Keratinocyte (primary cell): ENCODE measurements around the gene CREB1. TPM values are rescaled to one million over a fixed set of nuclear protein-coding genes. Genes with fewer than 3 reads are reported as not detected.
A peak's percentile ranks its signal among the peaks of the same experiment; 100 is the strongest.

Experiments
- DNase-seq: peaks from one replicate; pipeline ENCODE4 v3.0.0-alpha.2; 2011; ENCODE audit warnings: low read depth, missing footprints, low spot score
- FAIRE-seq: peaks from 2 replicates; lab custom pipeline; 2011; peaks lifted over from hg19 to GRCh38; lab: Jason Lieb, UNC
- H2AFZ ChIP-seq: 2 replicates; pipeline ENCODE4 v1.6.0; 2012; ENCODE audit warnings: low read length, control low read depth, inconsistent platforms; ENCODE audit not compliant: control insufficient read depth
- H3K27ac ChIP-seq: 2 replicates; pipeline ENCODE4 v1.5.1; 2011; ENCODE audit warnings: low read length; ENCODE audit not compliant: control insufficient read depth, insufficient read depth
- H3K27me3 ChIP-seq: 3 replicates; pipeline ENCODE4 v1.6.0; 2011; ENCODE audit warnings: low read length; ENCODE audit not compliant: control insufficient read depth, insufficient read depth; ENCODE audit errors: extremely low read depth
- H3K36me3 ChIP-seq, 2 experiments: 2 replicates in 1 of 2; 3 replicates in 1 of 2; pipeline ENCODE4 v1.5.1; 2011; ENCODE audit warnings: low read length in 2 of 2, mild to moderate bottlenecking in 1 of 2; ENCODE audit not compliant: control insufficient read depth in 2 of 2, insufficient read depth in 2 of 2; ENCODE audit errors: extremely low read depth in 1 of 2
- H3K4me1 ChIP-seq: 3 replicates; pipeline ENCODE4 v1.5.1; 2011; ENCODE audit warnings: low read length; ENCODE audit not compliant: control insufficient read depth, insufficient read depth; ENCODE audit errors: extremely low read depth
- H3K4me2 ChIP-seq: 3 replicates; pipeline ENCODE4 v1.6.0; 2011; ENCODE audit warnings: low read depth, low read length; ENCODE audit not compliant: control insufficient read depth, insufficient read depth; ENCODE audit errors: extremely low read depth
- H3K4me3 ChIP-seq, 3 experiments: fragments of 200-600 bp in 1 of 3; sonication (generic) in 1 of 3; 2 replicates in 2 of 3; 3 replicates in 1 of 3; pipeline ENCODE4 v1.5.1; 2011 to 2016; ENCODE audit warnings: low read length in 3 of 3, mild to moderate bottlenecking in 3 of 3, control low read depth in 2 of 3, inconsistent platforms in 1 of 3, low read depth in 1 of 3, mixed read lengths in 1 of 3, mixed run types in 1 of 3, moderate library complexity in 1 of 3; ENCODE audit not compliant: control insufficient read depth in 2 of 3, insufficient read depth in 2 of 3; ENCODE audit errors: extremely low read depth in 1 of 3
- H3K79me2 ChIP-seq: 2 replicates; pipeline ENCODE4 v1.6.0; 2012; ENCODE audit warnings: low read length; ENCODE audit not compliant: control insufficient read depth, insufficient read depth
- H3K9ac ChIP-seq: 3 replicates; pipeline ENCODE4 v1.6.0; 2011; ENCODE audit warnings: low read length; ENCODE audit not compliant: control insufficient read depth, insufficient read depth; ENCODE audit errors: extremely low read depth
- H3K9me1 ChIP-seq: 3 replicates; pipeline ENCODE4 v1.6.0; 2011; ENCODE audit warnings: low read length; ENCODE audit not compliant: control insufficient read depth, insufficient read depth; ENCODE audit errors: extremely low read depth
- H3K9me3 ChIP-seq: 2 replicates; pipeline ENCODE4 v1.5.1; 2012; ENCODE audit warnings: low read depth, low read length; ENCODE audit not compliant: control insufficient read depth
- H4K20me1 ChIP-seq: 3 replicates; pipeline ENCODE4 v1.6.0; 2011; ENCODE audit warnings: low read length; ENCODE audit not compliant: control insufficient read depth, insufficient read depth; ENCODE audit errors: extremely low read depth
- EZH2 ChIP-seq: IDR thresholded peaks from one replicate; pipeline ENCODE4 v1.6.1; 2012; ENCODE audit warnings: inconsistent platforms, mild to moderate bottlenecking, low read length, moderate library complexity
- dilution Hi-C: fragments of 300-500 bp; cut with MboI; formaldehyde crosslinking; loops from one replicate; pipeline ENCODE4 v1.7.0; 2020; ENCODE audit warnings: low sequenced_read_pairs; ENCODE audit not compliant: extremely low pct_ligation_motif_present
- polyA plus RNA-seq, 5 experiments: library from polyadenylated mRNA; depleted of rRNA in 3 of 5; stranded (reverse) in 3 of 5; stranded (forward) in 1 of 5; unstranded in 1 of 5; fragments of >200 nt; gene quantifications; 1 replicate in 1 of 5; 2 replicates in 3 of 5; 3 replicates in 1 of 5; pipeline versions ENCODE4 v1.2.1 to v1.2.3, GENCODE V29; 2011 to 2012; ENCODE audit warnings: missing spikeins in 2 of 5, low read depth in 1 of 5, low replicate concordance in 1 of 5
- TF ChIP-seq, protein P1 (sequence below), 3 experiments: IDR thresholded peaks in 1 of 3; conservative IDR thresholded peaks in 1 of 3; optimal IDR thresholded peaks in 1 of 3; 2 replicates in 2 of 3; 3 replicates in 1 of 3; pipeline versions ENCODE3 to v1.5.1; 2011; ENCODE audit warnings: low read length in 3 of 3, mild to moderate bottlenecking in 3 of 3, moderate library complexity in 2 of 3, control low read depth in 1 of 3, inconsistent platforms in 1 of 3; ENCODE audit not compliant: insufficient read depth in 2 of 3; ENCODE audit errors: extremely low read depth in 1 of 3

Gene CREB1
- polyA plus RNA-seq, 1 donor (not counting 4 experiments of a cell fraction or from before 2014, with no cell fraction given), result 38.9 TPM

DNA sequence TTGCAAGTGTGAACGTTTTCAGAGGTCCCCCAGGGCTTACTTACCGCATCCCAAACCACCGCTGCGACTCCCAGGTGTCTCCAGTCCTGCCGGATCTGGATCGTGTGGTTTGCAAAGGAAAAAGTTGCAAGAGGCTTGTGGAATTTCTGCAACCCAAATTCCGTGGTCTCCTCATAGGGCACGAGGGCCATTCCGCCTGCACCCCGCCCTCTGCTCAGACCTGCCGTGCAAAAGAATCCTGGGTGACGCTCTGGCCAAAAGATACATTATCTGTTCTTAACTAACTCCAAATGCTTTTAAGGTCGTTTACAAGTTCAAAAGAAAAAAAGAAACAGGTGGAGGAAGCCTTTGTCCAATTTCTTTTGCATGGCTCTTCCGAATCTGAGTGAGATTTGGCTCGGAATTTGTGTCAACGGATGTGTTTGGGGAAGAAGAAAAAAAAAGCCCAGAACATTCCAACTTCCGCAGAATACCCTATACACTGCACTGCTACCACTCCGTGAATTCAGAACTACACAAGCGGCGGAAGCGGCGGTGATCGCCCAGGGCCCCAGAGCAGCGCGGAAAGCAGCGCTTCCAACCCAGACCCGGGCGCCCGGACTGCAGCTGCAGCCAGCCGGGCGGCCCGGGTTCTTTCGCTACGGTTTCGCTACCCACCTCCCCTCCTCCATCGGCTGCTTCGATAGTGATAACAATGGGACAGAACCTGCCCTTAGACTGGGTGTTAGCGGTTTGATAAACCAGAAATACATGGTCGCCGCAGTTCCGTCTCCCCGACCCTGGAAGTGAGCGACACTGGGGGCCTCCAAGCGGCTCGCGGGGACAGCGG, 94.6 kb downstream of the CREB1 start:
- Histone ChIP-seq H3K36me3 (peaks cover 0 to 4% of the 10 kb centered on the region in 2 experiments), H3K9me1 (no peaks in the 10 kb centered on the region), H3K4me2 (peak overlapping the region; percentile 94), H3K27me3 (no peaks in the 10 kb centered on the region), H2AFZ (peak overlapping the region; percentile 81), H3K4me1 (peaks cover 4% of the 10 kb centered on the region), H3K79me2 (no peaks in the 10 kb centered on the region), H3K27ac (peak overlapping the region; percentile 70), H3K4me3 (peak overlapping the region; percentile 52 to 90 (median 87)), H4K20me1 (no peaks in the 10 kb centered on the region), H3K9ac (peak overlapping the region; percentile 73), H3K9me3 (no peaks in the 10 kb centered on the region)
- TF ChIP-seq, protein P1, sequence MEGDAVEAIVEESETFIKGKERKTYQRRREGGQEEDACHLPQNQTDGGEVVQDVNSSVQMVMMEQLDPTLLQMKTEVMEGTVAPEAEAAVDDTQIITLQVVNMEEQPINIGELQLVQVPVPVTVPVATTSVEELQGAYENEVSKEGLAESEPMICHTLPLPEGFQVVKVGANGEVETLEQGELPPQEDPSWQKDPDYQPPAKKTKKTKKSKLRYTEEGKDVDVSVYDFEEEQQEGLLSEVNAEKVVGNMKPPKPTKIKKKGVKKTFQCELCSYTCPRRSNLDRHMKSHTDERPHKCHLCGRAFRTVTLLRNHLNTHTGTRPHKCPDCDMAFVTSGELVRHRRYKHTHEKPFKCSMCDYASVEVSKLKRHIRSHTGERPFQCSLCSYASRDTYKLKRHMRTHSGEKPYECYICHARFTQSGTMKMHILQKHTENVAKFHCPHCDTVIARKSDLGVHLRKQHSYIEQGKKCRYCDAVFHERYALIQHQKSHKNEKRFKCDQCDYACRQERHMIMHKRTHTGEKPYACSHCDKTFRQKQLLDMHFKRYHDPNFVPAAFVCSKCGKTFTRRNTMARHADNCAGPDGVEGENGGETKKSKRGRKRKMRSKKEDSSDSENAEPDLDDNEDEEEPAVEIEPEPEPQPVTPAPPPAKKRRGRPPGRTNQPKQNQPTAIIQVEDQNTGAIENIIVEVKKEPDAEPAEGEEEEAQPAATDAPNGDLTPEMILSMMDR (optimal IDR thresholded peaks at IDR 0.05 in 1 of 3, IDR thresholded peaks at IDR 0.05 in 1 of 3, conservative IDR thresholded peaks at IDR 0.05 in 1 of 3; ENCODE audit: extremely low read depth in 1 of 3, insufficient read depth in 2 of 3, low read length in 3 of 3), result no peak
- TF ChIP-seq EZH2, result no peak
- dilution Hi-C loops, result no loop called here
- FAIRE-seq (no peak), DNase-seq (no peak)

DNA sequence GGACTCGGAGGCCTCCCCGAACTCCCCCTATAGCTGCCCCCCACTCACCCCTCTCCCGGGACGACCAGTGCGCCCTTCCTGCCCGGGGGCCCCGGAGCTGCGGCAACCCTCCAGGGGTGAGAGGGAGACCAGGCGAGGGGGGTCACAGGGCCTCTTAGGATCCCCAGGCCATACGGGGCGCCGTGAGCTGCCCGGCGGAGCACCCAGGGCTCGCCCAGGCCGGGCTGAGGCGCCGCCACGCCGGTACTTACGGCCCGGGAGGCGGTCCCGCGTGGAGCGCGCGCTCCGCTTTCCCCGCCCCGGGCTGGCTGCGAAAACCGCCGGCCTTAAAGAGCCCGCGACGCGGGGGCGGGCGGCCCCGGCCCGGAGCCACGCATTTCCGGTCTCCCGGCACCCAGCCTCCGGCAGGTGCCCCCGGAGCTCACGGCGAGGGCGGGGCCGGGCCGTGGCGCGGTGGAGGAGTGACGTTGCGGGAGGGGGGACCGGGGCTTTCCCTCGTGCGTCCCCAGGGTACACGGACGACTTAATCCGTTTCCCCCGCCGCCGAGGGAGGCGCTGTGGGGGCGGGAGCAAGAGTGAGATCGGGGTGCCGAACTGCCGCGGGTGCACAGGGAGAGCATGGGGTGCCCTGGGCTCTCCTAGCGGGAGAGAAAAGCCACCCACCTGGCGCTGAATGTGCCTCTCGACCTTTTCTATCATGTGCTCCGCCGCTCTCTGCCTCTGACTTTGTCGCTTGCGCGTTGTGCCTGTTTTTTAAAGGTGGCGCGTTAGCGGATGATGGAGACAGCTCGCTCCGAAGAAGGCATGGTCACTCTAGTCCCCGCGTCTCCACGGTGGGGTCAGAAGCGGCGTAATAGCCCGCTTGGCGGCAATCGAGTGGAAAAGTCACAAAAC, 95.5 kb downstream of the CREB1 start, which contains the start of gene METTL21A:
TSS of gene METTL21A (minus strand) at position 381 of the 894 bp plus-strand sequence. CDS start 1,019 bp downstream, outside the sequence.
- no peak for DNase-seq
- TF ChIP-seq EZH2, result no peak
- TF ChIP-seq, protein P1 (optimal IDR thresholded peaks at IDR 0.05 in 1 of 3, IDR thresholded peaks at IDR 0.05 in 1 of 3, conservative IDR thresholded peaks at IDR 0.05 in 1 of 3; ENCODE audit: extremely low read depth in 1 of 3, insufficient read depth in 2 of 3, low read length in 3 of 3), result peak; percentile 37 to 65 (median 63)
- H3K9me3 ChIP-seq, result no peaks in the 10 kb centered on the region
- peak within 1 kb of the TSS; percentile 73 for H3K9ac ChIP-seq
- FAIRE-seq, result no peak
- peaks cover 0 to 2% of the 10 kb centered on the region in 2 experiments for H3K36me3 ChIP-seq
- H4K20me1 ChIP-seq, result no peaks in the 10 kb centered on the region
- H3K4me1 ChIP-seq, result peaks cover 4% of the 10 kb centered on the region
- H2AFZ ChIP-seq, result peak within 1 kb of the TSS; percentile 81
- no peaks in the 10 kb centered on the region for H3K27me3 ChIP-seq
- peak within 1 kb of the TSS; percentile 94 for H3K4me2 ChIP-seq
- no peaks in the 10 kb centered on the region for H3K9me1 ChIP-seq
- peak within 1 kb of the TSS; percentile 70 for H3K27ac ChIP-seq
- H3K4me3 ChIP-seq, result peak within 1 kb of the TSS; percentile 52 to 90 (median 87)
- dilution Hi-C loops, result no loop called here
- H3K79me2 ChIP-seq, result no peaks in the 10 kb centered on the region
